Umbilical cord (tissue), 2 donors: ENCODE results near the gene CANT1. TPM values are rescaled to one million over a fixed set of nuclear protein-coding genes. Genes with fewer than 3 reads are reported as not detected.
A peak's percentile ranks its signal among the peaks of the same experiment; 100 is the strongest.
"Not testable (repeated sequence)": the region's sequence is repeated elsewhere in the genome, so short reads cannot be mapped to it uniquely, and the experiment has no call there.

Experiments
- DNase-seq: peaks from one replicate; pipeline ENCODE4 v3.0.0-alpha.2; 2015; ENCODE audit warnings: low spot score
- total RNA-seq: library from RNA; depleted of rRNA; stranded (reverse); fragments of >200 nt; gene quantifications from one replicate; pipeline ENCODE4 v1.2.3, GENCODE V29; 2014; ENCODE audit warnings: low replicate concordance; ENCODE audit not compliant: insufficient read depth

CANT1 gene
- total RNA-seq, 1 donor from 2014 or later = 21.4 TPM

- peak; percentile 64 for DNase-seq
Observed at GRCh38 chr17:79027925-79028491, 18.4 kb upstream of the CANT1 start.

GRCh38 chr17:79027274-79027924 lies 17.8 kb upstream of the CANT1 start:
- DNase-seq = peak; percentile 36

GRCh38 chr17:79026376-79027273 lies 17.1 kb upstream of the CANT1 start:
- DNase-seq = peak; percentile 57

GRCh38 chr17:79024901-79025737 lies 15.6 kb upstream of the CANT1 start:
- no peak for DNase-seq

DNA sequence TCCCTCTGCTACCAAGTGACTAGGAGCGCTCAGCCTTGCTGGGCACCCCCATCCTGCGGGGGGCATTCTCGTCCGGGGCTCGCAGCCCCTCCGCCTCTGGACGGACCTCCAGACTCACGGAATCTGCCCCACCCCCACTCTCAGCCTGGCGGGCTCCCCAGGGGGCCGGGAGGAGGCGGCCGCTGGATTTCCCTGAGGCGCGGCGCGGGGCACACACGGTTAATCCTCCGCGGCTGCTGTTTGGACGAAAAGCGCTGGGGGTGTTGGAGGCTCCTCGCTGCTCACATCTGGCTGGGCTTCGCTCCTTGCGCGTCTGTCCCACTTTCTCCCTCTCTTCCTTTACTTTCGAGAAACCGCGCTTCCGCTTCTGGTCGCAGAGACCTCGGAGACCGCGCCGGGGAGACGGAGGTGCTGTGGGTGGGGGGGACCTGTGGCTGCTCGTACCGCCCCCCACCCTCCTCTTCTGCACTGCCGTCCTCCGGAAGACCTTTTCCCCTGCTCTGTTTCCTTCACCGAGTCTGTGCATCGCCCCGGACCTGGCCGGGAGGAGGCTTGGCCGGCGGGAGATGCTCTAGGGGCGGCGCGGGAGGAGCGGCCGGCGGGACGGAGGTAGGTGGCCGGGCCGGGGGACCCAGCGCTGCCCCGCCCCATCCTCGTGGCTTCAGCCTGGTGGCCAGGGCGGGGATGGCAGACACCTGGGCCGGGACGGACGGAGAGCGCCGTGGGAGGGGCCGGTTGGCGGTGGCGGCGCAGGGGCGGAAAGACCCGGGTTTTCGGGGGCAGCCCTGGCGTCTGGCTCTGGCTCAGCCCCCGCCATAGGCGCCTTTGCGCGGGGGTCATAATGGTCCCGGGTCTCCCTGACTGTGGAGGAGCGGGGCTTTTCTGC lies 14.6 kb upstream of the CANT1 start, which contains the start of gene C1QTNF1:
TSS of gene C1QTNF1 (plus strand) at position 284 of the 886 bp plus-strand sequence. CDS start 19,800 bp downstream, outside the sequence.
- DNase-seq = peak; percentile 85

DNA sequence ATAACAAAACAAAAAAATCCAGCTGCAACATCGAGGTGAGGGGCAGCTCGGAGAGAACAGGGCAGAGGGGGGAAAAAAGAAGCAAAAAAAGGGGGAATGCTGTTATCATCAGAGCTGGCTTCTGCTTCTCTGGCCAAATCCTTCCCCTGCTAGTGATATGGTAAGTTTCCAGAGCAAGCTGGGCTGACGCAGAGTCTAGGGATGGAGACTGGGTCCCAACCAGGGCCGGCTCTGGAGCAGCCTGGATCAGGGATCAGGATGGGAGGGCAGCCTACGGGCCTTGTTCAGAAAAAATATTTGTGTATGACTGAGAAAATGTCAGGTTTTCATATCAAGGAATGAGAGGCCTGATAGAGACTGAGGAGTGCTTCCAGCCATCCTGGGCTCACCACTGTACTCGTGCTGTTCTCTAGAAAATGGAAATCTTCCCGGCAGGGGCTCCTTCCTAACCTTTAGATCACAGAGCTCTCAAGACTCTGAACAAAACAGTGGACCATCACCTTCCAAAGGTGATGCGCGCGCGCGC lies 13.7 kb upstream of the CANT1 start:
- DNase-seq = peak; percentile 75

GRCh38 chr17:79022507-79022991 lies 13.0 kb upstream of the CANT1 start:
- DNase-seq = peak; percentile 72

DNA sequence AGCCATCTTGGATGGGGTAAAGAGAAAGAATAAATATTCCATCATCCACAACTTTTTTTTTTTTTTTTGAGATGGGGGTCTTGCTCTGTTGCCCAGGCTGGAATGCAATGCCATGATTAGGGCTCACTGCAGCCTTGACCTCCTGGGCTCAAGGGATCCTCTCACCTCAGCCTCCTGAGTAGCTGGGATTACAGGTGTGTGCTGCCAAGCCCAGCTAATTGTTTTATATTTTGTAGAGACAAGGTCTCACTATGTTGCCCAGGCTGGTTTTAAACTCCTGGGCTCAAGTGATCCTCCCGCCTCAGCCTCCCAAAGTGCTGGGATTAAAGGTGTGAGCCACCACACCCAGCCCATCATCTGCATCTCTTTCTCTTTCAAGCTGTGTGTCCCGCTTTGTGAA lies 12.4 kb upstream of the CANT1 start:
- not testable (repeated sequence) for DNase-seq

DNA sequence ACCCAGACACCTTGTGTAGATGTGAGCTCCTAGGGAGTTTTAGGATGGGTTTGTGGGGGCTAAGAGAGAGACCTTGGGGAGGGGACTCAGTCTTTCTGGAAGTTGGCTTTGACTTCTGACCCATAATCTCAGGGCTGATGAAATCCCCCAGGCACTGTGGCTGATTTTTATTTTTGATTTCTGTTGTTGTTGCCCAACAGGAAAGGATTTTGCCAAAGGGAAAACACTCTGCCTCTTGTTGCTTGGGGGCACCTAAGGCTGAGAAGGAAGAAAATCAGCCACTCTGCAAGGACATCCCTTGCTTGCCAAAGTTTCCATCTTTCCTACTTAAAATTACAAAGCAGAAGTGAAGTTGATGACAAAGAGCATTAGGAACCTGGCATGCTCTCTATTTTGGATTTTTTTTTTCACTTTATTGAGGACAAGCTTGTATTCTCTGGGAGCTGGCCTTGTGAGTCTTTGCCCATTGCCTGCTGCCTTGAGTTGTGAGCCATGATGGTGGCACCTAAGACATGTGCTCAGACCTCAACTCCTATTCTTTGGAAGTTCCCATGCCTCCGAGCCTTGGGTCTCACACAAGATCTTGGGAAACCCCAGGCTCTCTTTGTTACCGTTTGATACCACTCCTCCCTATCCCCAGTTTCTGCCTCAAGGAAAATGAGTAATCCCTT lies 11.2 kb upstream of the CANT1 start:
- DNase-seq = no peak

DNA sequence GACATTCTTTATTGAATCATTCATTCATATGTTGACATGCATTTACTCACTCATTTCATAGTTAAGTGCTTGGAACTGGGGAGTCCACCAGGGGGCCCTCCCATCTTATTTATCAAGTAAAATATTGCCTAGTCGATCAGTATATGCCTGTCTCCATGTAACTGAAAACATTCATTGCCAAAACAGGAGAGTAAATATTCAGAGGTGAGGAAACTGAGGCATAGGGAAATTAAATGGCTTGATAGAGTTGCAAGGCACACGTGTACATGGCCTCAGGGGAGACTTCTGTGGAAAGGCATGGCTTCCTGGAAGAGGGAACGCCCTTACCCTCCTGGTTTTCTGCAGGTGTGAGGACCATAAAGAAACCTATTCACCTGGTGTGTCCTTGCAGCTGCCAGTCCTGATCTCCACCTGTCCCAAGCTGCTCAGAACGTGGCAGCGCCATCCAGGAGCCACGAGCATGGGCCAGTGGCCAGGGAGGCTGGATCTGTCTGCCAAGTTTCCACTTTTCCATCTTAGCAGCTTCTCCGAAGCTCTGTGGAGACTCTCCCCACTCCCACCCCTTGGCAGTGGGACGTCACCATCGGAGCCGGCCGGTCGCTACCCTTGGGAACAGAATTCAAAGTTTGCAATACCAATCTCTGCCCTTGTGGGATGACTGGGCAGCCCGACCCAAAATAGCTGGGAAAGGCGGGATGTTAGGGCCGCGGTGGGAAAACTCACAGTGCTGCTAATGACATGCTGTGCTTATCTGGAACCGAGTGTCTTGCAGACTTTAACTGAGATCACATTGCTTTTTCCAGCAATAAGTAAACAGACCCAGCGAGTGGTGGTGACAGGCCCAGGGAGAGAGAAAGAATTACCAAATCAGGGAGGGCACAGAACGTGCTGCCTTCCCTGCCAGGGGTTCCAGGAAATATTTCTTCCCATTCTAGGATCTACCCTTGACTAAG lies 10.3 kb upstream of the CANT1 start:
- peak; percentile 71 for DNase-seq

DNA sequence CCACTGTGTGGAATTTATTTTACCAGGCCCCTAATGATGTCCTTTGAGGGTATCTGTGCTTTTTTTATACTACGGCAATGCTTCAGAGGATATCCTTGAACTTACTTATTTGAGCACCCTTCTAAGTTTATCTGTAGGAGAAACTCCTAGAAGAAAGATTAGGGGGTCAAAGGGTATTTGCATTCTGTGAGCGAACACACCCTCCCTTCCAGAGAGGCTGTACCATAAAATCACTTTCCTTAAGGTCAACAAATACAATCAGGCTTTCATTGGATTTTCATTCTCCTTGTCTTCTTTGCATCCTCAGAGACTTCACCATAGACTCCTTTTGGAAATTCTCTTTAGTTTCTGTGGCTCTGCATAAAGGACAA lies 9.7 kb upstream of the CANT1 start:
- no peak for DNase-seq

DNA sequence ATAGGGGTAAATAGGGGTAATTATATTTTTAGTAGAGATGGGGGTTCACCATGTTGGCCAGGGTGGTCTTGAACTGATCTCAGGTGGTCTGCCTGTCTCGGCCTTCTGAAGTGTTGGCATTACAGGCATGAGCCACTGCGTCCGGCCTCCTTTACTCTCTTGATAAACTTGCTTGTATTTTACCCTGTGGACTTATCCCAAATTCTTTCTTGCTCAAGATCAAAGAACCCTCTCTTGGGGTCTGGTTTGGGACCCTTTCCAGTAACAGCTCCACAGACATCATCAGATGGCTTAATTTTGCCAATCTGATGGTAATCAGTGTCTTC lies 8.8 kb upstream of the CANT1 start:
- DNase-seq = no peak

GRCh38 chr17:79017546-79018369 lies 8.2 kb upstream of the CANT1 start:
- no peak for DNase-seq

DNA sequence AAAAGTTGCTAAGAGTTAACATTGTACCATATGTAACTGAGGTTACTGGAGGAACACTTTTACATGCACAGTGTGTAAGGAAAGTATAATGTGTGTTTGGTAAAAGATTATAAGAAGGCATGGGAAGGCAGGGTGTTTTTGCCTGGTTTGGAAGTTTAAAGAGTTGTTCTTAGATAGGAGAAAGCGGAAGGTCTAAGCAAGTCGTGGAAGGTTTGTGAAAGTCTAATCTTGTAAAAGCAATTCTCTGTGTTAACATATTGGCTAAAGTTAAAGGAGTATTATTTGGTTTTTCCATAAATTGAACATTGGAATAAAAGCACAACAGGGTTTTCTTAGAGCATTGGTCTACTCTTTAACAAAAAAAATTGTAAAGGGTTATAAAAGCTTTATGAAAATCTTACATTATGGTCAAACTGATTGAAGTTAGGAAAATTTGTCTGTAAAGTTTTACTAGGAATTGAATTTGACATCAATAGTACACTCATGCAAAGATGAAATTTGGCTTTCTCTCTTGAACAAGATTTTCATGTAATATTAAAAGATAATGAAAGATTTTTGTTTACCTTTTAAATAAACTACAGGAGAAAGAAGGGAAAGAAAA lies 4.7 kb upstream of the CANT1 start:
- DNase-seq = no peak

DNA sequence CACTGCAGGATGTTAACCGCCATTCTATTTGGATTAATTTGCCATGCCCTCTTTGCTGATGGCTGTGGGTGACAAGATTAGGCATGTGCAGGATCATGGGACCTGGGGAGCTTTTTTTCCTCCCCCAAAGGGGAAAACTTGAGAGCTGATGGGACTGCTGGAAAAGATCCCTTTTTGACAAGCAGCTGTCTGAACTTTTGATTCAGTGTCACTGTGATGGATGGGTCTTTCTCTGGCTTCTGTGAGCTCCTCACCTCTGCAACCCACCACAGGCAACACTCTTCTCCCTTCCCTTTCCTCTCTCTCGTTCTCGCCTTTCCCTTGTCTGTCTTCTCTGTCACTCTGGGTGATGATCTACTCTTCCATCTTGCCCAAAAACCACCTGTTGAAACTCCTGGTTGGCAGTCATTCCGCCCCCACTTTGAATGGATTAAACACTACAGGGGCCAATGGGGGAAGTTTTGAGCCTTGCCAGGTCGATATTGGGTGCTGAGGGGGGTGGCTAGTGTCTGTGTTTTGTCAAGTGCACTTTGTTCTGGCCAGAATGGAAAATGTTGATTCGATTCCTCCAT lies 3.1 kb upstream of the CANT1 start:
- DNase-seq = no peak

- no peak for DNase-seq
Observed at GRCh38 chr17:79011451-79012147, 2.0 kb upstream of the CANT1 start.
